GM18502 (cell line): ENCODE results near the gene SORBS1.
A peak's percentile ranks its signal among the peaks of the same experiment; 100 is the strongest.
"Not testable (repeated sequence)": the region's sequence is repeated elsewhere in the genome, so short reads cannot be mapped to it uniquely, and the experiment has no call there.

Experiments
- ATAC-seq: cut with Tn5 transposase; IDR thresholded peaks from one replicate; pipeline ENCODE4 v1.9.1; 2021; ENCODE audit warnings: mild to moderate bottlenecking; ENCODE audit not compliant: unreplicated experiment, poor library complexity

Gene SORBS1

GRCh38 chr10:95469251-95469650, 91.9 kb downstream of the SORBS1 start:
- ATAC-seq, result no peak

- not testable (repeated sequence) for ATAC-seq
These were observed 93.5 kb downstream of the SORBS1 start for GRCh38 chr10:95467642-95468041.

GRCh38 chr10:95467162-95467599, 94.0 kb downstream of the SORBS1 start:
- no peak for ATAC-seq

GRCh38 chr10:95466436-95466835, 94.7 kb downstream of the SORBS1 start:
- ATAC-seq, result no peak

GRCh38 chr10:95464280-95464679, 96.9 kb downstream of the SORBS1 start:
- ATAC-seq, result no peak

- no peak for ATAC-seq
These were observed 98.2 kb downstream of the SORBS1 start for GRCh38 chr10:95462740-95463667.

GRCh38 chr10:95461611-95462010, 99.6 kb downstream of the SORBS1 start:
- no peak for ATAC-seq

GRCh38 chr10:95459446-95460045, 101.6 kb downstream of the SORBS1 start:
- no peak for ATAC-seq

- no peak for ATAC-seq
These were observed 102.3 kb downstream of the SORBS1 start for GRCh38 chr10:95458871-95459270.

- no peak for ATAC-seq
These were observed 103.2 kb downstream of the SORBS1 start for GRCh38 chr10:95458014-95458413.

GRCh38 chr10:95457319-95457886, 103.8 kb downstream of the SORBS1 start:
- no peak for ATAC-seq

GRCh38 chr10:95456516-95456915, 104.7 kb downstream of the SORBS1 start:
- ATAC-seq, result no peak

GRCh38 chr10:95454940-95455339, 106.2 kb downstream of the SORBS1 start:
- no peak for ATAC-seq

GRCh38 chr10:95454356-95454755, 106.8 kb downstream of the SORBS1 start:
- ATAC-seq, result no peak

- no peak for ATAC-seq
These were observed 109.3 kb downstream of the SORBS1 start for GRCh38 chr10:95451568-95452524.

- no peak for ATAC-seq
These were observed 110.0 kb downstream of the SORBS1 start for GRCh38 chr10:95451150-95451549.

- no peak for ATAC-seq
These were observed 111.0 kb downstream of the SORBS1 start for GRCh38 chr10:95450188-95450587.

GRCh38 chr10:95447685-95448084, 113.5 kb downstream of the SORBS1 start:
- ATAC-seq, result no peak

- peak; percentile 66 for ATAC-seq
These were observed 115.2 kb downstream of the SORBS1 start for GRCh38 chr10:95445837-95446486.
